ENCODE measurements around the gene ADORA3.

ADORA3 gene

GRCh38 chr1:111465754-111466153 lies 37.7 kb downstream of the ADORA3 start:
- peaks cover 44% of the 10 kb centered on the region for H3K36me3 Mint-ChIP-seq (ENCODE audit: low read depth)

GRCh38 chr1:111463029-111463683 lies 40.3 kb downstream of the ADORA3 start:
- TF ChIP-seq, protein P1, sequence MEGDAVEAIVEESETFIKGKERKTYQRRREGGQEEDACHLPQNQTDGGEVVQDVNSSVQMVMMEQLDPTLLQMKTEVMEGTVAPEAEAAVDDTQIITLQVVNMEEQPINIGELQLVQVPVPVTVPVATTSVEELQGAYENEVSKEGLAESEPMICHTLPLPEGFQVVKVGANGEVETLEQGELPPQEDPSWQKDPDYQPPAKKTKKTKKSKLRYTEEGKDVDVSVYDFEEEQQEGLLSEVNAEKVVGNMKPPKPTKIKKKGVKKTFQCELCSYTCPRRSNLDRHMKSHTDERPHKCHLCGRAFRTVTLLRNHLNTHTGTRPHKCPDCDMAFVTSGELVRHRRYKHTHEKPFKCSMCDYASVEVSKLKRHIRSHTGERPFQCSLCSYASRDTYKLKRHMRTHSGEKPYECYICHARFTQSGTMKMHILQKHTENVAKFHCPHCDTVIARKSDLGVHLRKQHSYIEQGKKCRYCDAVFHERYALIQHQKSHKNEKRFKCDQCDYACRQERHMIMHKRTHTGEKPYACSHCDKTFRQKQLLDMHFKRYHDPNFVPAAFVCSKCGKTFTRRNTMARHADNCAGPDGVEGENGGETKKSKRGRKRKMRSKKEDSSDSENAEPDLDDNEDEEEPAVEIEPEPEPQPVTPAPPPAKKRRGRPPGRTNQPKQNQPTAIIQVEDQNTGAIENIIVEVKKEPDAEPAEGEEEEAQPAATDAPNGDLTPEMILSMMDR (IDR thresholded peaks at IDR 0.05; ENCODE audit: unreplicated experiment in 3 of 3): no peak
- H3K4me1 Mint-ChIP-seq: peaks cover 10% of the 10 kb centered on the region
- no peaks in the 10 kb centered on the region for H3K27me3 Mint-ChIP-seq (ENCODE audit: low read depth)
- H3K4me3 Mint-ChIP-seq: no peak overlapping the region
- H3K9me3 Mint-ChIP-seq: no peaks in the 10 kb centered on the region
- H3K27ac Mint-ChIP-seq: peak overlapping the region; percentile 21 to 47 (median 45)
- peaks cover 62% of the 10 kb centered on the region for H3K36me3 Mint-ChIP-seq (ENCODE audit: low read depth)

More at GRCh38 chr1:111465754-111466153, 37.7 kb downstream of the ADORA3 start:
- Mint-ChIP-seq H3K9me3 (no peaks in the 10 kb centered on the region), H3K27ac (no peak overlapping the region), H3K27me3 (ENCODE audit: low read depth) (no peaks in the 10 kb centered on the region), H3K4me3 (no peak overlapping the region), H3K4me1 (peaks cover 10% of the 10 kb centered on the region)
- TF ChIP-seq, protein P1 (IDR thresholded peaks at IDR 0.05; ENCODE audit: unreplicated experiment in 3 of 3): no peak

DNA sequence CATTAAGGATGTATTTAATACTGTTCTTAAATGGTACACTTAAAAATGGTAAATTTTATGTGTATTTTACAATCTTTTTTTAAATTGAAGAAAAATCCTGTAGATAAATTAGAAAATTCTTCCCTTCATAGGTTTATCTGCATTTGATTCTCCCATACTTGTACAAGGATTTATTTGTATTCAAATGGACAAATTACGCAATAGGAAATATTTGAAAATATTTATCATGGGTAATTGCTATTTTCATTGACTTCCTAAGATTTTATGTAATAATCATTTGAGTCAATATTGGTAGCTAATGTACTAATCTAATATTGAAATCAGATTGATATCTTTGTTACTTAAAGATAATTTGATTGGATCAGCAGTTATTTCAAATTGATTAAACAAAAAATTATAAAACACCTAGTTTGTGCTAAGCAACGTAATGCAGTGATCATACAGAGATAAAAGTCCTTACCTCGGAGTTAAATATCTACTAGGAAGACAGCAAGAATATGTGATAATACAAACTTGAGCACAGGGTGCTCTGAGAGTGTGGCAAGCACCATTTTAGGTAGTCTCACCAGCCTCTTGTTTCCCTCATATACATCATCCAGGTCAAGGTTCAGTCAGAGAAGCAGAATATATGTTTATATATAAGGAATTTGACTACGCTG lies 40.9 kb downstream of the ADORA3 start:
- TF ChIP-seq, protein P1 (IDR thresholded peaks at IDR 0.05; ENCODE audit: unreplicated experiment in 3 of 3): no peak
- Mint-ChIP-seq H3K27ac (peak overlapping the region; percentile 21 to 47 (median 45)), H3K9me3 (no peaks in the 10 kb centered on the region), H3K4me3 (no peak overlapping the region), H3K36me3 (ENCODE audit: low read depth) (peaks cover 67% of the 10 kb centered on the region), H3K4me1 (peaks cover 10% of the 10 kb centered on the region), H3K27me3 (ENCODE audit: low read depth) (no peaks in the 10 kb centered on the region)

DNA sequence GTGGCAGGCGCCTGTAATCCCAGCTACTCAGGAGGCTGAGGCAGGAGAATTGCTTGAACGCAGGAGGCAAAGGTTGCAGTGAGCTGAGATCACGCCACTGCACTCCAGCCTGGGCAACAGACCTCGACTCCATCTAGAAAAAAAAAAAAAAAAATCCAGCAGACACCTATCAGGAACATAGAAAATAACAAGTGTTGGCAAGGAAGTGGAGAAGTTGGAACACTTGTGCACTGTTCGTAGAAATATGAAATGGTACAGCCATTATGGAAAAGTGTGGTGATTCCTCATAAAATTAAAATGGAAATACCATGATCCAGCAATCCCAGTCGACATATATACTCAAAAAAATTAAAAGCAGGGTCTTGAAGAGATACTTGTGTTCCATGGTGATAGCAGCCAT lies 41.7 kb downstream of the ADORA3 start:
- peaks cover 71% of the 10 kb centered on the region for H3K36me3 Mint-ChIP-seq (ENCODE audit: low read depth)
- H3K27ac Mint-ChIP-seq: no peak overlapping the region
- TF ChIP-seq, protein P1 (IDR thresholded peaks at IDR 0.05; ENCODE audit: unreplicated experiment in 3 of 3): no peak
- no peaks in the 10 kb centered on the region for H3K27me3 Mint-ChIP-seq (ENCODE audit: low read depth)
- H3K9me3 Mint-ChIP-seq: no peaks in the 10 kb centered on the region
- H3K4me3 Mint-ChIP-seq: no peak overlapping the region
- peaks cover 10% of the 10 kb centered on the region for H3K4me1 Mint-ChIP-seq

GRCh38 chr1:111455642-111456031 lies 47.8 kb downstream of the ADORA3 start:
- no peak overlapping the region for H3K27ac Mint-ChIP-seq
- peaks cover 16% of the 10 kb centered on the region for H3K4me1 Mint-ChIP-seq
- no peaks in the 10 kb centered on the region for H3K27me3 Mint-ChIP-seq (ENCODE audit: low read depth)
- no peak overlapping the region for H3K4me3 Mint-ChIP-seq
- H3K36me3 Mint-ChIP-seq (ENCODE audit: low read depth): peaks cover 62% of the 10 kb centered on the region
- H3K9me3 Mint-ChIP-seq: no peaks in the 10 kb centered on the region
- TF ChIP-seq, protein P1 (IDR thresholded peaks at IDR 0.05; ENCODE audit: unreplicated experiment in 3 of 3): no peak

All from nephron (organoid).